Measurements from ENCODE around the gene TMBIM6. TPM values are rescaled to one million over a fixed set of nuclear protein-coding genes. Genes with fewer than 3 reads are reported as not detected.

Gene TMBIM6
- total and polyA plus RNA-seq, 2 experiments from 2014 or later, result 510 to 891 TPM

DNA sequence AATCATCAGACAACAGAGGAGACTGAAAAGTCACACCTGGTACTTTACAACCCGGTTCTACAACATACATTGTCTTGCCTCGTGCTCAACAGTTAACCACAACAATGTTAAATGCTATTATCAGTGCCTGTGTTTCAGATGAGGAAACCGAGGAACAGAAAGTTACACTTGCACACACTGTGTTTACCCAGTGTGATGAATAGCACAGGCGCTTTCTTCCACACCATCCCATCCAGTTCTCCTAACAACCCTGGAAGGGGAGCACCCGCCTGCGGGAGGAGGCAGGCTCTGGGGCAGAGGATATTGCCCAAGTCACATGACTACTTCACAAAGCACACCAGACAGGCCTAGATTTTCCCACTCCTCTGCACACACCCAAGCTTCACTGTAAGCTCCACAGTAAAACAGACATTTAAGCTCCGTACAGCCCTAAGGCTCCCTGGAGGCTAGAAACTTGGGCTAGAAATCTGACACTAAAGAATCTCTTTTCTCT is 65.0 kb downstream of the TMBIM6 start:
- no peak for DNase-seq
- no peak overlapping the region for H3K9ac ChIP-seq
- TF ChIP-seq EZH2 (IDR thresholded peaks at IDR 0.05; ENCODE audit: insufficient read depth, poor library complexity, severe bottlenecking), result no peak
- TF ChIP-seq EZH2phosphoT487 (IDR thresholded peaks at IDR 0.05; ENCODE audit: insufficient read depth, low read depth), result no peak
- H3K9me2 ChIP-seq (ENCODE audit: insufficient read depth), result no peaks in the 10 kb centered on the region
- 79 to 85% methylated on average over 7 of the region's 7 CpGs for WGBS, 2 experiments (ENCODE audit: low coverage in 1 of 2, low lambda C conversion rate in 2 of 2, missing lambda C conversion rate in 2 of 2)
- peaks cover 4% of the 10 kb centered on the region for H3K79me2 ChIP-seq (ENCODE audit: insufficient read depth)
- no peak overlapping the region for H3K4me2 ChIP-seq (ENCODE audit: unreplicated experiment)
- peaks cover 9% of the 10 kb centered on the region; the same call in 1 of the 2 replicates for H3K36me3 ChIP-seq (ENCODE audit: low read depth)
- no peaks in the 10 kb centered on the region for H3K4me1 ChIP-seq (ENCODE audit: insufficient read depth)
- H3F3A ChIP-seq (ENCODE audit: insufficient read depth), result no peaks in the 10 kb centered on the region
- H3K4me3 ChIP-seq, result no peak overlapping the region
- H3K9me3 ChIP-seq (ENCODE audit: low read depth), result no peaks in the 10 kb centered on the region
- no peaks in the 10 kb centered on the region for H3K27me3 ChIP-seq (replicated peaks; ENCODE audit: insufficient read depth)
- no peak overlapping the region for H3K27ac ChIP-seq
- peaks cover 4% of the 10 kb centered on the region; the same call in 1 of the 2 replicates for H4K20me1 ChIP-seq (ENCODE audit: insufficient read depth)
- no peak overlapping the region for H2AFZ ChIP-seq
- in situ Hi-C loops (cut with MboI), result no loop called here

GRCh38 chr12:49806877-49807276 is 65.5 kb downstream of the TMBIM6 start:
- Histone ChIP-seq H3K4me1 (ENCODE audit: insufficient read depth) (no peaks in the 10 kb centered on the region), H3K4me2 (ENCODE audit: unreplicated experiment) (no peak overlapping the region), H3K27me3 (replicated peaks; ENCODE audit: insufficient read depth) (no peaks in the 10 kb centered on the region), H3K79me2 (ENCODE audit: insufficient read depth) (peaks cover 4% of the 10 kb centered on the region), H3K9me2 (ENCODE audit: insufficient read depth) (no peaks in the 10 kb centered on the region), H3K27ac (no peak overlapping the region), H3K9me3 (ENCODE audit: low read depth) (no peaks in the 10 kb centered on the region), H3K9ac (no peak overlapping the region), H3K36me3 (ENCODE audit: low read depth) (peaks cover 4% of the 10 kb centered on the region; the same call in 1 of the 2 replicates), H4K20me1 (ENCODE audit: insufficient read depth) (peaks cover 6% of the 10 kb centered on the region; the same call in 1 of the 2 replicates), H2AFZ (no peak overlapping the region), H3K4me3 (no peak overlapping the region), H3F3A (ENCODE audit: insufficient read depth) (no peaks in the 10 kb centered on the region)
- no peak for DNase-seq
- in situ Hi-C loops (cut with MboI), result no loop called here
- 80 to 83% methylated on average over 7 of the region's 7 CpGs for WGBS, 2 experiments (ENCODE audit: low coverage in 1 of 2, low lambda C conversion rate in 2 of 2, missing lambda C conversion rate in 2 of 2)
- TF ChIP-seq EZH2phosphoT487 (IDR thresholded peaks at IDR 0.05; ENCODE audit: insufficient read depth, low read depth) (no peak), EZH2 (IDR thresholded peaks at IDR 0.05; ENCODE audit: insufficient read depth, poor library complexity, severe bottlenecking) (no peak)

DNA sequence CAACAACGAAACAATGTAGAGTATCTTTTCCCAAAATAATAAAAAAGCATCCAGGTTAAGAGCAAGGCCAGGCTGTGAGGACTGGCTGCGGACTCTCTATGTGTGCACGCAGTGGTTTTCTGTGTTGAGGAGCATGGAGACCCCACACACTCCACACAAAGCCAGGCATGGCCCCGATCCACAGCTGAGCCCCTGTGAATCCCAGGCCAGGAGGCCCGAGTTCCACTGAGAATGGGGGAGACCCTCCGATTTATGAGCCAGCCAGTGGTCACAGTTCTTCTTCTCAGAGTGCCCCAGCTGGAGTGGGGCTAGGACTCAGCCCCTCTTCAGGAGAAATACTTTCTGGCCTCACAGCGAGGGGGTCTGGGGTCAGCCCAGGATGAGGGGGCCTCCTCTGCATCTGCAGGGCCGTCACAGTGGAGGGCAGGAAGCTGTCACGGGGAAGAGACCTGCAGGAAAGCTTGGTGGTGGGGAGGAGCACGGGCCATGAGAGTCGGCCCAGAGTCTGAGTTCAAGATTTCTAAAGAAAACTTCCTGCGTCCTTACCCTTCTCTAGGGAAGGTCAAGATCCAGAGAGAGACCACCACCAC is 66.7 kb downstream of the TMBIM6 start:
- no peaks in the 10 kb centered on the region for H3F3A ChIP-seq (ENCODE audit: insufficient read depth)
- no peaks in the 10 kb centered on the region for H3K27me3 ChIP-seq (replicated peaks; ENCODE audit: insufficient read depth)
- H2AFZ ChIP-seq, result no peak overlapping the region
- no peak for TF ChIP-seq EZH2phosphoT487 (IDR thresholded peaks at IDR 0.05; ENCODE audit: insufficient read depth, low read depth)
- no peak for TF ChIP-seq EZH2 (IDR thresholded peaks at IDR 0.05; ENCODE audit: insufficient read depth, poor library complexity, severe bottlenecking)
- H3K79me2 ChIP-seq (ENCODE audit: insufficient read depth), result peaks cover 4% of the 10 kb centered on the region
- H3K36me3 ChIP-seq (ENCODE audit: low read depth), result peaks cover 4% of the 10 kb centered on the region; the same call in 1 of the 2 replicates
- no peak overlapping the region for H3K4me2 ChIP-seq (ENCODE audit: unreplicated experiment)
- WGBS, 2 experiments (ENCODE audit: low coverage in 1 of 2, low lambda C conversion rate in 2 of 2, missing lambda C conversion rate in 2 of 2), result 86 to 94% methylated on average over 11 to 12 of the region's 12 CpGs
- in situ Hi-C loops (cut with MboI), result no loop called here
- H3K9ac ChIP-seq, result no peak overlapping the region
- no peaks in the 10 kb centered on the region for H3K4me1 ChIP-seq (ENCODE audit: insufficient read depth)
- no peak for DNase-seq
- no peaks in the 10 kb centered on the region for H3K9me2 ChIP-seq (ENCODE audit: insufficient read depth)
- H3K27ac ChIP-seq, result no peak overlapping the region
- peaks cover 10% of the 10 kb centered on the region; the same call in 1 of the 2 replicates for H4K20me1 ChIP-seq (ENCODE audit: insufficient read depth)
- H3K4me3 ChIP-seq, result no peak overlapping the region
- H3K9me3 ChIP-seq (ENCODE audit: low read depth), result no peaks in the 10 kb centered on the region

DNA sequence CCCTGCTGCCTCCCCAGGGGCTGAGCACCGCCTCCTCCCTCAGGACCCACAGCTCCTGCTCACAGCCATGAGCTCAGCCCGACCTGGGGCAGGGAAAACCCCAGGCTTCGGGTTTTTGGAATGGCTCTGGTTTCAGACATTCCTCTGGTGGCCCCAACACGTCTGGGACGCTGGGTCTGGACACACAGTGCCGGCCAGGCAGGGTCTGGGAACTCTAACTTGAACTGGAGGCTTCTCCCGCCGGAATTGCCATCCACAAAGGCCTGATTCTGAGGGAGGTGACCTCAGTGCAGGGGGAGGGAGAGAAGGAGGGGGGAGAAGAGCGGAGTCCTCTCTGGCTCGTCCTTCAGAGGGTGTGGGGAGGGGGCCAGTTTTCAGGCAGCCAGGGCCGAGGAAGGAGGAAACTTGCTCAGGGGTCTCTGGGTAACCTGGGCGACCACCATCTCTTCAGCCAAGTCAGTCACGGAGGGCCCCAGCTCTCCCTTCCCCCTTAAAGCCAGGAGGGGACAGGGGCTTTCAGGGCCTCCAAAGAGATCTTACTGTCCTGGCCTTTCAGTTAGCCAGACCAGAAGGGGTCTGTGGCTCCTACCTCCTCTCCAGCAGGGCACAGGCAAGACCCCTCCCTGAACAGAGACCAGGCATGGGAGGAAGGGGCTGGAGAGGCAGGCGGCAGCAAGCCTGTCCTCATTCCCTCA is 67.5 kb downstream of the TMBIM6 start:
- peaks cover 4% of the 10 kb centered on the region; the same call in 1 of the 2 replicates for H3K36me3 ChIP-seq (ENCODE audit: low read depth)
- H3K27ac ChIP-seq, result no peak overlapping the region
- H4K20me1 ChIP-seq (ENCODE audit: insufficient read depth), result peaks cover 10% of the 10 kb centered on the region; the same call in 1 of the 2 replicates
- no peak overlapping the region for H2AFZ ChIP-seq
- no peaks in the 10 kb centered on the region for H3K27me3 ChIP-seq (replicated peaks; ENCODE audit: insufficient read depth)
- no peak overlapping the region for H3K9ac ChIP-seq
- in situ Hi-C loops (cut with MboI), result no loop called here
- peak; percentile 21 for DNase-seq
- no peaks in the 10 kb centered on the region for H3K9me2 ChIP-seq (ENCODE audit: insufficient read depth)
- H3K4me3 ChIP-seq, result no peak overlapping the region
- no peaks in the 10 kb centered on the region for H3K4me1 ChIP-seq (ENCODE audit: insufficient read depth)
- peaks cover 4% of the 10 kb centered on the region for H3K79me2 ChIP-seq (ENCODE audit: insufficient read depth)
- H3K4me2 ChIP-seq (ENCODE audit: unreplicated experiment), result no peak overlapping the region
- TF ChIP-seq EZH2 (IDR thresholded peaks at IDR 0.05; ENCODE audit: insufficient read depth, poor library complexity, severe bottlenecking) (no peak), EZH2phosphoT487 (IDR thresholded peaks at IDR 0.05; ENCODE audit: insufficient read depth, low read depth) (no peak)
- H3F3A ChIP-seq (ENCODE audit: insufficient read depth), result no peaks in the 10 kb centered on the region
- no peaks in the 10 kb centered on the region for H3K9me3 ChIP-seq (ENCODE audit: low read depth)
- WGBS, 2 experiments (ENCODE audit: low coverage in 1 of 2, low lambda C conversion rate in 2 of 2, missing lambda C conversion rate in 2 of 2), result 42 to 54% methylated on average over 10 to 14 of the region's 14 CpGs

Measured in GM23248 (cell line).